Stomach smooth muscle (tissue), 2 donors: ENCODE results near the gene MARCKSL1.
A peak's percentile ranks its signal among the peaks of the same experiment; 100 is the strongest.

Experiments used
- H3K27ac ChIP-seq: one replicate; pipeline ENCODE4 v1.7.0; 2013; ENCODE audit warnings: mild to moderate bottlenecking, low read length, inconsistent platforms
- H3K27me3 ChIP-seq, 2 donors: one replicate each; pipeline ENCODE4 v1.7.0; 2013; ENCODE audit warnings: low read length in 2 of 2; ENCODE audit not compliant: insufficient read depth in 2 of 2, control insufficient read depth in 1 of 2
- H3K36me3 ChIP-seq, 2 donors: one replicate each; pipeline ENCODE4 v1.7.0; 2013; ENCODE audit warnings: low read length in 2 of 2; ENCODE audit not compliant: control insufficient read depth in 2 of 2, insufficient read depth in 2 of 2
- H3K4me1 ChIP-seq: one replicate; pipeline ENCODE4 v1.7.0; 2013; ENCODE audit warnings: low read length; ENCODE audit not compliant: control insufficient read depth, insufficient read depth
- H3K4me3 ChIP-seq, 2 donors: one replicate each; pipeline ENCODE4 v1.7.0; 2013; ENCODE audit warnings: low read length in 2 of 2
- H3K9ac ChIP-seq, 2 donors: one replicate each; pipeline ENCODE4 v1.7.0; 2013; ENCODE audit warnings: low read length in 2 of 2, mild to moderate bottlenecking in 1 of 2
- H3K9me3 ChIP-seq, 2 donors: one replicate each; pipeline ENCODE4 v1.7.0; 2013; ENCODE audit warnings: low read length in 2 of 2; ENCODE audit not compliant: control insufficient read depth in 2 of 2
- donor health status: healthy.
- donor health status: Pancreatic carcinoma.

The MARCKSL1 gene

GRCh38 chr1:32352239-32352745 is 16.3 kb upstream of the MARCKSL1 start:
- H3K27ac ChIP-seq = peak overlapping the region; percentile 76
- peaks cover 29% of the 10 kb centered on the region for H3K4me1 ChIP-seq
- no peaks in the 10 kb centered on the region for H3K36me3 ChIP-seq

DNA sequence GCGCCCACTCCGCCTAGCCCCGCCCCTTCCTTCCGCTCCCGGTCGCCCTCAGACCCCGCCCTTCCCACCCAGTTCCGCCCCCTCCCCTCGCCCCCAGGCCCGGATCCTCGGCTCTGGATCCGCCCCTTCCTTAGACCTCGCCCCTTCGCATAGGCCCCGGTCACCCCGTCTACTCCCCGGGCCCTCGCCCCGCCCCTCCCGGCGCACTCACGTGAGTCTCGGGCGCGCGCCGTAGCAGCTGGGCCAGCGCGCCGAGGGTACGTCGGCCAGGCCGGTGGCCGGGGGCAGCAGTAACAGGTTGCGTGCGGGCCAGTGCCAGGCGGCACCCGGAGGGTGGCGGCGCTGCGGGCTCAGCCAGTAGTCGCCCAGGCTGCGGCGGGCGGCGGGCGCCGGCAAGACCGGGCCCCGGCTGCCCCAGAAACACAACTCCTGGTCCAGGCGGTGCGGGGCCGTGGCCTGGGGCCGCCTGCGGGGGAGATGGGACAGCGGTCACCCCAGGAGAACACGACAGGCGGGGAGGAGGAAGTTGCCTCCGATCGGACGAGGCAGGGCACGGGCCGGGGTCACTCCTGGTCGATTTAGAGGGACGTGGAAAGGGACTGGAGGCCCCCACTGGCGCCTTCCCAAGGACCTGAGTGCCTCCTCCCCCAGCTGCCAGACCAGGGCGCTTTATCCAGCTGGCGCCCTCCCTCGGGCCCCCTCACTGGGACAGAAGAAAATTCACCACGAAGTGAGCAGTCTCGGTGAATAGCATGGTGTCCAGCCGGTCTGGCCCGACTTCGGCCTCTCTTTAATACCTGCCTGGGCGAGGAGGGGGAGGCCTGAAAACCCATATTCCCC is 15.6 kb upstream of the MARCKSL1 start:
- Histone ChIP-seq H3K4me1 (peaks cover 29% of the 10 kb centered on the region), H3K9ac (peak overlapping the region; percentile 84 to 86), H3K9me3 (no peaks in the 10 kb centered on the region), H3K4me3 (peak overlapping the region; percentile 72 to 81), H3K27me3 (no peaks in the 10 kb centered on the region), H3K27ac (peak overlapping the region; percentile 76), H3K36me3 (no peaks in the 10 kb centered on the region)

More at GRCh38 chr1:32352239-32352745, 16.3 kb upstream of the MARCKSL1 start:
- Histone ChIP-seq H3K4me3 (peak overlapping the region; percentile 72 to 81), H3K9ac (peak overlapping the region; percentile 84 to 86), H3K9me3 (no peaks in the 10 kb centered on the region), H3K27me3 (no peaks in the 10 kb centered on the region)

GRCh38 chr1:32350785-32351398 is 14.9 kb upstream of the MARCKSL1 start:
- no peaks in the 10 kb centered on the region for H3K9me3 ChIP-seq
- H3K27me3 ChIP-seq = no peaks in the 10 kb centered on the region
- H3K4me1 ChIP-seq = peaks cover 29% of the 10 kb centered on the region
- H3K9ac ChIP-seq = peak overlapping the region; percentile 51 to 86
- H3K27ac ChIP-seq = peak overlapping the region; percentile 37
- no peaks in the 10 kb centered on the region for H3K36me3 ChIP-seq
- H3K4me3 ChIP-seq = peak overlapping the region; percentile 65 to 81

GRCh38 chr1:32349211-32349708 is 13.2 kb upstream of the MARCKSL1 start:
- Histone ChIP-seq H3K9me3 (no peaks in the 10 kb centered on the region), H3K36me3 (no peaks in the 10 kb centered on the region), H3K9ac (no peak overlapping the region), H3K27ac (no peak overlapping the region), H3K4me1 (peaks cover 28% of the 10 kb centered on the region), H3K4me3 (no peak overlapping the region), H3K27me3 (no peaks in the 10 kb centered on the region)

DNA sequence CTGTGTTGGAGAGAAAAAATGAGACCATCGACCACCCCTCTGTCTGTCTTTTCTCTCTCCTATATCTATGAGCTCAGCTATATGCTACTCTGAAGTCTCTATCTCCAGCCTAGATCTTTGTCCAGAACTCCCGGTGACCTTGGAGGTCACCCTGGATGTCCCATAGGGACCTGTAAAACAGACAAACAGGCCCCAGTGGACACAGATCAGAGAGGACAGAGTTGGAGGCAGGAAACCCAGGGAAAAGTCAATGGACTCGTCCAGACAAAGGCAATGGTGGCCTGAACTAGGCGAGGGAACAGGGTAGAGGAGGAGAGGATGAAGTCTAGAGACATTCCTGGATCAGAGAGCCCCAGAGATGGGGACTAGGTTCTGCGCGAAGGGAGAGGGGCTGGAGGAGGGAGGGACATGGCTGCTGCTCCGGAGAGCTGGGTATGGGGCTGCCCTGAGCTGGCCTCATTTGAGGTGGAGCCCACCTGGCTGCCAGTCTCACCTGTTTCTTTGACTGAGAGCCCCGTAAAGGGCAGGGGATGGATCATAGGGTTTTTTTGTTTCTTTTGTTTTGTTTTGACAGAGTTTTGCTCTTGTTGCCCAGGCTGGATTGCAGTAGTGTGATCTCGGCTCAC is 10.6 kb upstream of the MARCKSL1 start:
- Histone ChIP-seq H3K36me3 (no peaks in the 10 kb centered on the region), H3K9me3 (no peaks in the 10 kb centered on the region), H3K4me3 (no peak overlapping the region), H3K27ac (no peak overlapping the region), H3K27me3 (no peaks in the 10 kb centered on the region), H3K9ac (no peak overlapping the region), H3K4me1 (peaks cover 5% of the 10 kb centered on the region)

DNA sequence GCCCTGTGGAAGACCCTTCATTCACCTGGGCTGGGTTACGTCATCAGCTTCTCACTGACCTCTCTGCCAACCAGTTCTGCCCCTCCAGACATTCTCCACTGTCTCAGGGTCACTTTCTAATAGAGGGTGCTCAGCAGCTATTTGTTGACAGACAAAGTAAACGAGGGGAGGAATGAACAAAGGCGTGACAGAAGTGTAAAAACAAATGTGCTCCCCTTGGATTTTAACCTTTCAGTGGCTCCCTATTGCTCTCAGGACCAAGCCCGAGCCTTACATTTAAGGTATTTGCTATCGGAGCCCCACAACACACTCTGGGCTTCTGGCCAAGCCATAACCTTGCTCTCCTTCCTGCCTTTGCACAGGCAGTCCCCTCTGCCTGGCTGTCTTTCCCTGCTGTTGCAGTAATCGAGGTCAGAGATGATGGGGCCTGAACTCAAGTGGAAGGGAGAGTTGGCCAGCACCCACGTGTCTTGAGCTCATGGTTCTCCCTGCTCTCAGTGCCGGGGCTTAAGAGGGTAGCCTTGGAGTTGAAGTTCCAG is 9.3 kb upstream of the MARCKSL1 start:
- H3K4me3 ChIP-seq = no peak overlapping the region
- no peaks in the 10 kb centered on the region for H3K27me3 ChIP-seq
- no peaks in the 10 kb centered on the region for H3K36me3 ChIP-seq
- no peaks in the 10 kb centered on the region for H3K4me1 ChIP-seq
- no peak overlapping the region for H3K27ac ChIP-seq
- no peak overlapping the region for H3K9ac ChIP-seq
- no peaks in the 10 kb centered on the region for H3K9me3 ChIP-seq

DNA sequence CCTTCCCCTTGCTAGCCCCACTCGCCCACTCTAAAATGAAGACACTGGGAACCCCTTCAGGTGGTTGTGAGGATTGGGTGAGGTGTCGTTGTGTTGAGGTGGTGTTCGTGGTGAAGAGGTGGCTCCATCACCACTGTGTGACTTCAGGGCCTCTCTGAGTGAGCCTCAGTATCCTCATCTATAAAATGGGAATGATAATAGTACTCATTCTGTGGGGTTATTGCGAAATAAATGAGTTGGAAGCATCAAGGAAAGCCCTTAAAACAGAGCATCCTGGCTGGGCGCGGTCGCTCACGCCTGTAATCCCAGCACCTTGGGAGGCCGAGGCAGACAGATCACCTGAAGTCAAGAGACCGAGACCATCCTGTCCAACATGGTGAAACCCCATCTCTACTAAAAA is 6.7 kb upstream of the MARCKSL1 start:
- Histone ChIP-seq H3K27me3 (no peaks in the 10 kb centered on the region), H3K27ac (no peak overlapping the region), H3K4me1 (peaks cover 3% of the 10 kb centered on the region), H3K9me3 (no peaks in the 10 kb centered on the region), H3K4me3 (no peak overlapping the region), H3K36me3 (no peaks in the 10 kb centered on the region), H3K9ac (no peak overlapping the region)

DNA sequence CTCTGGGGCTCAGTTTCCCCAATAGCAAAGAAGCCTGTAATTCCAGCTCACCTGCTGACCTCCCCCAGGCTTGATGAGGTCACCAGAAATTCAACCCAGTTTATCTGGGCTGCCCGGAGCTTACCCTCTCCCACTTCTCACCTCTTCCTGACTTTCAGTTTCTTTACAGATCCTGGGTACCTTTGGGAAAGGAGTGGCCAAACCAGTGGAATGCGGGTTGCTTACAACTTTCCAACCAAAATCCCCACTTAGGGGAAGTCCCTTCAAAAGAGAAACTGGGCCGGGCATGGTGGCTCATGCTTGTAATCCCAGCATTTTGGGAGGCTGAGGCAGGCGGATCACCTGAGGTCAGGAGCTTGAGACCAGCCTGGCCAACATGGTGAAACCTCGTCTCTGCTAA is 5.9 kb upstream of the MARCKSL1 start:
- no peaks in the 10 kb centered on the region for H3K9me3 ChIP-seq
- no peak overlapping the region for H3K9ac ChIP-seq
- H3K4me1 ChIP-seq = peaks cover 6% of the 10 kb centered on the region
- no peak overlapping the region for H3K27ac ChIP-seq
- H3K27me3 ChIP-seq = no peaks in the 10 kb centered on the region
- no peaks in the 10 kb centered on the region for H3K36me3 ChIP-seq
- no peak overlapping the region for H3K4me3 ChIP-seq

GRCh38 chr1:32341186-32341757 is 5.2 kb upstream of the MARCKSL1 start:
- Histone ChIP-seq H3K4me1 (peaks cover 10% of the 10 kb centered on the region), H3K27me3 (no peaks in the 10 kb centered on the region), H3K27ac (no peak overlapping the region), H3K9me3 (no peaks in the 10 kb centered on the region), H3K36me3 (no peaks in the 10 kb centered on the region), H3K4me3 (no peak overlapping the region), H3K9ac (no peak overlapping the region)

GRCh38 chr1:32339363-32339978 is 3.4 kb upstream of the MARCKSL1 start:
- no peaks in the 10 kb centered on the region for H3K27me3 ChIP-seq
- H3K9me3 ChIP-seq = no peaks in the 10 kb centered on the region
- H3K9ac ChIP-seq = no peak overlapping the region
- H3K4me1 ChIP-seq = peaks cover 18% of the 10 kb centered on the region
- H3K36me3 ChIP-seq = no peaks in the 10 kb centered on the region
- H3K4me3 ChIP-seq = no peak overlapping the region
- H3K27ac ChIP-seq = no peak overlapping the region
